SK-N-MC (cell line): ENCODE measurements around the gene AKAP13.

Experiments used
- EZH2 ChIP-seq: fragments of 200-600 bp; sonication (generic); IDR thresholded peaks from one replicate; pipeline ENCODE4 v1.6.1; 2017; ENCODE audit warnings: antibody characterized with exemption
- FOXP2 ChIP-seq: optimal IDR thresholded peaks from 2 replicates; pipeline ENCODE3; 2011; ENCODE audit warnings: mild to moderate bottlenecking, moderate library complexity; ENCODE audit not compliant: insufficient read depth; ENCODE audit errors: extremely low read length, control extremely low read depth
- POLR2AphosphoS5 ChIP-seq: IDR thresholded peaks from 2 replicates; pipeline ENCODE4 v1.6.1; 2012; ENCODE audit warnings: mild to moderate bottlenecking, low read depth, low read length, borderline replicate concordance

DNA sequence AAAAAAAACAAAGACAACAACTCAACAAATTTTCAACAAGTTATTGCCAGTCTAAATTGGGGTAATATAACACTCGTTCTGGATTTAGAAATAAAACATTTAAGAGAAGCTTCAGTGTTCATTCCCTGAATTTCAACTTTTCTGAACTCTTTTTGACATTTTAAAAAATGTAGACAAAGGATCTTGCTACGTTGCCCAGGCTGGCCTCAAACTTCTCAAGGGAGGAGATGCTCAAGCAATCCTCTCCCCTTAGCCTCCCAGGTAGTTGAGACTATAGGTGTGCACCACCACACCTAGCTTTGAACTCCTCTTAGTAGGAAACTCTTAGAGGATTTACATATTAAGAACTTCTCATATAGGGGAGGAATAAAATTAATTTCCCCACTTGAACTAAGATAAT lies 91.9 kb downstream of the AKAP13 start:
- TF ChIP-seq POLR2AphosphoS5 (no peak), EZH2 (no peak), FOXP2 (no peak)
